ENCODE data around the gene PSMD2. TPM values are rescaled to one million over a fixed set of nuclear protein-coding genes. Genes with fewer than 3 reads are reported as not detected.

Gene PSMD2
- total and polyA plus RNA-seq, 2 donors (not counting 3 experiments of a cell fraction or from before 2014, with no cell fraction given) = 414 to 435 TPM

DNA sequence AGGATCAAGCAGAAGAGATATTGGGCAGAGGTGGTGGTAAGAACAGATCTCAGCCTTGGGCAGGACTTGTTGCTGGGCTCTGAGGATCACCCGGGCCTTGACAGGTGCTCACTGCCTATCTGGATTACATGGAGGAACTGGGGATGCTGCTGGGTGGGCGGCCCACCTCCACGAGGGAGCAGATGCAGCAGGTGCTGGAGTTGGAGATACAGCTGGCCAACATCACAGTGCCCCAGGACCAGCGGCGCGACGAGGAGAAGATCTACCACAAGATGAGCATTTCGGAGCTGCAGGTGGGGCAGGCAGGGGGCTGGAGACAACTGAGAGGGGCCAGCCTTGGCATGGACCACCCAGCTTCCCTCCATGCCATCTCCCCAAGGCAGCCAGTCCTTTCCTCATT lies 15.4 kb upstream of the PSMD2 start:
- Histone ChIP-seq H3K4me2 (ENCODE audit: insufficient read depth, low read length) (no peak overlapping the region), H3K9me3 (replicated peaks; ENCODE audit: control insufficient read depth, insufficient read depth, low read length) (no peaks in the 10 kb centered on the region), H3K79me2 (ENCODE audit: control insufficient read depth, insufficient read depth, low read length) (no peaks in the 10 kb centered on the region), H3K27me3 (ENCODE audit: control insufficient read depth in 2 of 2, insufficient read depth in 2 of 2, low read length in 2 of 2) (peaks cover 4 to 6% of the 10 kb centered on the region in 2 experiments), H4K20me1 (replicated peaks; ENCODE audit: control insufficient read depth, extremely low read depth, insufficient read depth, low read length) (no peaks in the 10 kb centered on the region), H3K4me3 (replicated peaks in 1 of 3; ENCODE audit: insufficient read depth in 1 of 3, low read depth in 1 of 3, low read length in 3 of 3) (no peak overlapping the region), H2AFZ (ENCODE audit: low read depth, low read length) (no peak overlapping the region), H3K9ac (replicated peaks; ENCODE audit: extremely low read depth, insufficient read depth, low read length) (no peak overlapping the region), H3K36me3 (ENCODE audit: control insufficient read depth in 2 of 2, extremely low read depth in 1 of 2, insufficient read depth in 2 of 2, low read length in 2 of 2) (no peaks in the 10 kb centered on the region), H3K27ac (ENCODE audit: insufficient read depth, low read depth, low read length) (no peak overlapping the region), H3K4me1 (ENCODE audit: control insufficient read depth, extremely low read depth, insufficient read depth, low read length) (no peaks in the 10 kb centered on the region), H3K9me1 (replicated peaks; ENCODE audit: control insufficient read depth, extremely low read depth, insufficient read depth, low read length) (no peaks in the 10 kb centered on the region)
- DNase-seq (ENCODE audit: low read depth, low spot score) (no peak), FAIRE-seq (no peak)
- dilution Hi-C loops (cut with MboI; ENCODE audit: extremely low pct_ligation_motif_present, low sequenced_read_pairs) = no loop called here
- ChIA-PET POLR2A (no interaction called here), CTCF (interaction anchor here (1.1 to 5.7 kb wide), 3 partner anchors 139 to 387 kb away, joined by 5 to 41 read pairs (median 11); no protein-coding TSS in a partner anchor)
- intact Hi-C loops (cut with micrococcal nuclease) = loop anchor here (1.0 to 10.0 kb wide), 2 partner anchors 239 to 388 kb away; no protein-coding TSS in a partner anchor
- TF ChIP-seq EZH2 (IDR thresholded peaks at IDR 0.05; ENCODE audit: borderline replicate concordance, low read depth, low read length, severe bottlenecking) (no peak), GATA2 (IDR thresholded peaks at IDR 0.05; ENCODE audit: insufficient read depth, insufficient read length, low read depth, low read length) (no peak), MYC (IDR thresholded peaks at IDR 0.05; ENCODE audit: low read depth, low read length) (no peak), JUN (IDR thresholded peaks at IDR 0.05; ENCODE audit: borderline replicate concordance, insufficient read depth, insufficient read length, low read depth) (no peak), POLR2A (IDR thresholded peaks at IDR 0.05; ENCODE audit: low read depth, low read length) (no peak), POLR2AphosphoS5 (IDR thresholded peaks at IDR 0.05; ENCODE audit: insufficient read depth, low read depth, low read length) (no peak), FOS (IDR thresholded peaks at IDR 0.05; ENCODE audit: borderline replicate concordance, insufficient read depth, low read length) (no peak), CTCF (IDR thresholded peaks at IDR 0.05; ENCODE audit: extremely low read depth in 1 of 2, insufficient read depth in 1 of 2, low read depth in 1 of 2, low read length in 2 of 2) (no peak)
- TF ChIP-seq, protein P1, sequence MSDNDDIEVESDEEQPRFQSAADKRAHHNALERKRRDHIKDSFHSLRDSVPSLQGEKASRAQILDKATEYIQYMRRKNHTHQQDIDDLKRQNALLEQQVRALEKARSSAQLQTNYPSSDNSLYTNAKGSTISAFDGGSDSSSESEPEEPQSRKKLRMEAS (IDR thresholded peaks at IDR 0.05; ENCODE audit: insufficient read depth, insufficient read length) = no peak
- no TSS peak for BruUV-seq (replicated peaks)

Measured in endothelial cell of umbilical vein (primary cell).